ENCODE measurements around the gene CCNK.

DNA sequence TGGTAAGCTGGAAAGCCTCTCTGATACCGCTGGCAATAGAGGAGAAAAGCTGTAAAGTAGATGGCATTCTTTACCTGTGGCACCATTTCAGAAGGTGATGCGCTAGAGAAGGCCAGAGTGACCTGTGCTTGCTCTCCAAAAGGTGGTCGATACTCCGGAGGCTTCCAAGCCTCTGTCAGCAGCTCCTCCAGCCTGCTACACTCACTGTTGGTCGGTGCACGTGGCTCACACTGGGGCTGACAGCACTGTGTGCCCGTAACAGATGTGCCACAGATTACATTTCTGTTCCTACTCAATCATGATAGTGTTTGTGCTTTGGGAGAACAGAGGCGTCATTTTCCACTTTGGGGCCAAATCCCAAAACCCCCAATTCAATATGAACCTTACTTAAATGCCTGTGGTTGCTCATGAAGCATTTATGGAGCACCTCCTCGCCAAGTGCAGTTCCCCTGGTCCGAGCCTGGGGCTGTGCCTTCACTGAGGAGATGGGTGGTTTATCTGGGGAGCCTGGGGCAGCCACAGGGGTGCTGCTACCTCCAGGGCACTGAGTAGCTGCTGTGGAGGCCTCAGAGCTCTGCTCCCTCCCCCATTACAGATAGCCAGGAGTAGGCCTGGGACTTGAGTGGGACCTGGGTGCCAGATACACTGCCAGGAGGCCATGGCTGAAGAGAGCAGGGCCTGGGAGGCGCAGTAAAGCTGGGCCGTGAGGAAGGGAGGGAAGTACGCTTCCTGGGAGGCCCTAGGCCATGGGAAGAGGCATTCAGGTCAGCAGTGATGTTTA lies 26.8 kb downstream of the CCNK start:
- TF ChIP-seq, protein P1, sequence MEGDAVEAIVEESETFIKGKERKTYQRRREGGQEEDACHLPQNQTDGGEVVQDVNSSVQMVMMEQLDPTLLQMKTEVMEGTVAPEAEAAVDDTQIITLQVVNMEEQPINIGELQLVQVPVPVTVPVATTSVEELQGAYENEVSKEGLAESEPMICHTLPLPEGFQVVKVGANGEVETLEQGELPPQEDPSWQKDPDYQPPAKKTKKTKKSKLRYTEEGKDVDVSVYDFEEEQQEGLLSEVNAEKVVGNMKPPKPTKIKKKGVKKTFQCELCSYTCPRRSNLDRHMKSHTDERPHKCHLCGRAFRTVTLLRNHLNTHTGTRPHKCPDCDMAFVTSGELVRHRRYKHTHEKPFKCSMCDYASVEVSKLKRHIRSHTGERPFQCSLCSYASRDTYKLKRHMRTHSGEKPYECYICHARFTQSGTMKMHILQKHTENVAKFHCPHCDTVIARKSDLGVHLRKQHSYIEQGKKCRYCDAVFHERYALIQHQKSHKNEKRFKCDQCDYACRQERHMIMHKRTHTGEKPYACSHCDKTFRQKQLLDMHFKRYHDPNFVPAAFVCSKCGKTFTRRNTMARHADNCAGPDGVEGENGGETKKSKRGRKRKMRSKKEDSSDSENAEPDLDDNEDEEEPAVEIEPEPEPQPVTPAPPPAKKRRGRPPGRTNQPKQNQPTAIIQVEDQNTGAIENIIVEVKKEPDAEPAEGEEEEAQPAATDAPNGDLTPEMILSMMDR (IDR thresholded peaks at IDR 0.05; ENCODE audit: low read depth, low read length), result no peak
- TF ChIP-seq POLR2A (IDR thresholded peaks at IDR 0.05; ENCODE audit: extremely low read depth, insufficient read length) (no peak), MYC (IDR thresholded peaks at IDR 0.05; ENCODE audit: low read depth, low read length) (no peak)
- TF ChIP-seq, protein P2, sequence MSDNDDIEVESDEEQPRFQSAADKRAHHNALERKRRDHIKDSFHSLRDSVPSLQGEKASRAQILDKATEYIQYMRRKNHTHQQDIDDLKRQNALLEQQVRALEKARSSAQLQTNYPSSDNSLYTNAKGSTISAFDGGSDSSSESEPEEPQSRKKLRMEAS (IDR thresholded peaks at IDR 0.05; ENCODE audit: low read depth, low read length), result no peak

Data from NB4 (cell line).